Lower lobe of right lung (tissue), 2 donors: ENCODE results near the gene GADD45B. TPM values are rescaled to one million over a fixed set of nuclear protein-coding genes. Genes with fewer than 3 reads are reported as not detected.
A peak's percentile ranks its signal among the peaks of the same experiment; 100 is the strongest.
"Not testable (repeated sequence)": the region's sequence is repeated elsewhere in the genome, so short reads cannot be mapped to it uniquely, and the experiment has no call there.

ENCODE experiments used
- ATAC-seq, 2 donors: fragments of 200-7000 bp; cut with Tn5 transposase; one replicate each; pipeline ENCODE4 v1.9.1; 2020 to 2022; ENCODE audit warnings: mild to moderate bottlenecking in 2 of 2, moderate library complexity in 2 of 2
- DNase-seq: peaks from one replicate; pipeline ENCODE4 v3.0.0-alpha.2; 2020
- H3K27ac ChIP-seq: fragments of 200-600 bp; one replicate; pipeline ENCODE4 v1.8.0; 2022
- H3K27me3 ChIP-seq: fragments of 200-600 bp; one replicate; pipeline ENCODE4 v1.8.0; 2022; ENCODE audit warnings: low read depth
- H3K36me3 ChIP-seq: fragments of 200-600 bp; one replicate; pipeline ENCODE4 v1.8.0; 2022; ENCODE audit warnings: mild to moderate bottlenecking
- H3K4me1 ChIP-seq: fragments of 200-600 bp; one replicate; pipeline ENCODE4 v1.8.0; 2022
- H3K4me3 ChIP-seq: fragments of 200-600 bp; one replicate; pipeline ENCODE4 v1.8.0; 2022; ENCODE audit warnings: mild to moderate bottlenecking
- H3K9me3 ChIP-seq: fragments of 200-600 bp; one replicate; pipeline ENCODE4 v1.8.0; 2022
- CTCF ChIP-seq: fragments of 200-600 bp; IDR thresholded peaks from one replicate; pipeline ENCODE4 v1.8.0; 2022; ENCODE audit warnings: antibody characterized with exemption, mild to moderate bottlenecking
- intact Hi-C: fragments of 100-400 bp; cut with DNase I; formaldehyde crosslinking; loops from one replicate; pipeline ENCODE4 v1.11.0; 2022
- total RNA-seq: library from RNA; stranded (reverse); fragmentation: NEBNext Ultra II Directional; extraction: Animal tissue kit (Norgen Biotek cat#: 25700); gene quantifications from one replicate; pipeline ENCODE4 v1.2.1, GENCODE V29; 2021
- donor health status: DM: no; HTN: yes; CAD: no; lungs with severe emphysema.

Gene GADD45B
- total RNA-seq, 1 donor from 2014 or later, result 89.9 TPM

GRCh38 chr19:2491130-2491801, 15.3 kb downstream of the GADD45B start:
- no peak for TF ChIP-seq CTCF
- Histone ChIP-seq H3K9me3 (no peaks in the 10 kb centered on the region), H3K4me1 (peaks cover 65% of the 10 kb centered on the region), H3K27ac (peak overlapping the region; percentile 46), H3K4me3 (no peak overlapping the region), H3K36me3 (no peaks in the 10 kb centered on the region), H3K27me3 (peaks cover 11% of the 10 kb centered on the region)
- ATAC-seq (peak; percentile 45 to 62), DNase-seq (peak; percentile 92)
- intact Hi-C loops, result no loop called here

GRCh38 chr19:2492870-2493269, 16.9 kb downstream of the GADD45B start:
- H3K27me3 ChIP-seq, result peaks cover 11% of the 10 kb centered on the region
- intact Hi-C loops, result no loop called here
- ATAC-seq (no peak), DNase-seq (no peak)
- no peak overlapping the region for H3K27ac ChIP-seq
- H3K36me3 ChIP-seq, result no peaks in the 10 kb centered on the region
- no peaks in the 10 kb centered on the region for H3K9me3 ChIP-seq
- H3K4me1 ChIP-seq, result peaks cover 64% of the 10 kb centered on the region
- no peak for TF ChIP-seq CTCF
- no peak overlapping the region for H3K4me3 ChIP-seq

- H3K27ac ChIP-seq, intact Hi-C loops, H3K9me3 ChIP-seq, H3K36me3 ChIP-seq, ATAC-seq, H3K4me3 ChIP-seq, DNase-seq: not testable (repeated sequence)
- Histone ChIP-seq H3K27me3 (peaks cover 11% of the 10 kb centered on the region), H3K4me1 (peaks cover 59% of the 10 kb centered on the region)
These were observed 17.5 kb downstream of the GADD45B start for GRCh38 chr19:2493448-2493847.

- peak overlapping the region; percentile 90 for H3K27ac ChIP-seq
- peaks cover 53% of the 10 kb centered on the region for H3K4me1 ChIP-seq
- ATAC-seq (no peak), DNase-seq (no peak)
- no peaks in the 10 kb centered on the region for H3K36me3 ChIP-seq
- H3K4me3 ChIP-seq, result peak overlapping the region; percentile 60
- intact Hi-C loops, result no loop called here
- H3K27me3 ChIP-seq, result peaks cover 6% of the 10 kb centered on the region
- H3K9me3 ChIP-seq, result no peaks in the 10 kb centered on the region
- no peak for TF ChIP-seq CTCF
These were observed 18.1 kb downstream of the GADD45B start for GRCh38 chr19:2494084-2494446.

- no peaks in the 10 kb centered on the region for H3K9me3 ChIP-seq
- peaks cover 3% of the 10 kb centered on the region for H3K27me3 ChIP-seq
- intact Hi-C loops, result no loop called here
- H3K4me3 ChIP-seq, result peak overlapping the region; percentile 60
- DNase-seq, result peak; percentile 83
- ATAC-seq, result peak; percentile 70 to 79
- H3K4me1 ChIP-seq, result peaks cover 49% of the 10 kb centered on the region
- no peak for TF ChIP-seq CTCF
- no peaks in the 10 kb centered on the region for H3K36me3 ChIP-seq
- peak overlapping the region; percentile 90 for H3K27ac ChIP-seq
These were observed 18.7 kb downstream of the GADD45B start for GRCh38 chr19:2494447-2495129.

- peak; percentile 92 for DNase-seq
- H3K36me3 ChIP-seq, result no peaks in the 10 kb centered on the region
- no peaks in the 10 kb centered on the region for H3K27me3 ChIP-seq
- intact Hi-C loops, result no loop called here
- TF ChIP-seq CTCF, result no peak
- peak overlapping the region; percentile 90 for H3K27ac ChIP-seq
- no peaks in the 10 kb centered on the region for H3K9me3 ChIP-seq
- peak overlapping the region; percentile 60 for H3K4me3 ChIP-seq
- ATAC-seq, result peak; percentile 92 to 94
- peaks cover 43% of the 10 kb centered on the region for H3K4me1 ChIP-seq
These were observed 19.3 kb downstream of the GADD45B start for GRCh38 chr19:2495130-2495641.
